Fibroblast of skin of abdomen (primary cell): ENCODE data around the gene HOXB1.

ENCODE experiments used
- DNase-seq: peaks from one replicate; pipeline ENCODE4 v3.0.0-alpha.2; 2013

The HOXB1 gene

GRCh38 chr17:48492401-48493298, 38.2 kb downstream of the HOXB1 start:
- peak; percentile 78 for DNase-seq

DNA sequence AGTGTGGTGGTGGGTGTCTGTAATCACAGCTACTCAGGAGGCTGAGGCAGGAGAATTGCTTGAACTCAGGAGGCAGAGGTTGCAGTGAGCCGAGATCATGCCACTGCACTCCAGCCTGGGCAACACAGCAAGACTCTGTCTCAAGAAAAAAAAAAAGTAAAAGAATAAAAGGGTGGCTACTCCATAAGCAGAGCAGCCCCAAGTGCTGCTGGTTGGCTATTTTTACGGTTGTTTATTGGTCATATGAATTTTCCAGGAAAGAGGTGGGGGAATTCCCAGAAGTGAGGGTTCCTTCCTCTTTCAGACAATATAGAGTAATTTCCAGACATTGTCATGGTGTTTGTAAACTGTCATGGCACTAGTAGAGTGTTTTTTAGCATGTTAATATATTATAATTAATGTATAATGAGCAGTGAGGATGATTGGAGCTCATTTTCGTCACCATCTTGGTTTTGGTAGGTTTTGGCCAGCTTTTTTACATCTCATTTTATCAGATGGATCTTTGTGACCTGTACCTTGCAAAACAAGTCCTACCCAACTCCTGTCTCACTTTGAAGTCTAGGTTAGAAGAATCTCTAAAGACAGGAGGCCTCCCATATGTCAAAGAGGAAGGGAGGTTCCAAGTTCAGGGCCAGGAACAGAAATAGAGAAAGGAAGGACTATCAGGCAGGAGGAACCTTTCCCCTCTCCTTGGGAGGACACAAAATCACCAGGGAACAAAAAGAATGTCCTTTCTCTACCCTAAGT, 39.1 kb downstream of the HOXB1 start:
- DNase-seq, result no peak

DNA sequence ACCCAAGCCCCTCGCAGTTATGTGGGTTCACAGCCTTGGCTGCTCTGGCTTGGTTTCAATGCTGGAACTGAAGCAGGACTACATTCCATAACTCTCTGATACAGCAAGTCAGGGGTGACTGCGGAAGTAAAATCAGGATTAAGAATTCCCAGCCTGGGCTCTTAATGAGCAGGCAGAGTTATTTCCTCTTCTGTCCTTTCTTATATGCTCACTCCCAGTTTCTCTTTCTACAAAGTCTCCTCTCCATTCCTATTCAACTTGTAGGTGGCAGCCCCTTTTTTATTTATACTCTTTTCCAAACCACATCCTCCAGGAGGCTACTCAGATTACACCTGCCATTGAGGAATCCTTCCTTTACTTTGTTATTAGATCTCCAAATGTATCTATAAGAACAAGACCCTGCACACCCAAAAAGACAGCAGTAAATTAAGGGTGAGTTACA, 40.3 kb downstream of the HOXB1 start:
- no peak for DNase-seq

DNA sequence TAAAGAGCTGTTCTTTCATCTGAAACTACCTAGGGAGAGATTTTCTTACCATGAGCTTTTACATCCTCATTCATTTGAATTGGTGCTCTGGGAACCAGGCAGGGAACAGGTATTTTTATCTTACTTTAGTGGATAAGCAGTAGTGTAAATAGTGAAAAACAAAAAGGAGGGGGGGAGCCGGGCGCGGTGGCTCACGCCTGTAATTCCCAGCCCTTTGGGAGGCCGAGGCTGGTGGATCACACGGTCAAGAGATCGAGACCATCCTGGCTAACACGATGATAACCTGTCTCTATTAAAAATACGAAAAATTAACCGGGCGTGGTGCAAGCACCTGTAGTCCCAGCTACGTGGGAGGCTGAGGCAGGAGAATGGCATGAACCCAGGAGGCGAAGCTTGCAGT, 41.0 kb downstream of the HOXB1 start:
- no peak for DNase-seq

DNA sequence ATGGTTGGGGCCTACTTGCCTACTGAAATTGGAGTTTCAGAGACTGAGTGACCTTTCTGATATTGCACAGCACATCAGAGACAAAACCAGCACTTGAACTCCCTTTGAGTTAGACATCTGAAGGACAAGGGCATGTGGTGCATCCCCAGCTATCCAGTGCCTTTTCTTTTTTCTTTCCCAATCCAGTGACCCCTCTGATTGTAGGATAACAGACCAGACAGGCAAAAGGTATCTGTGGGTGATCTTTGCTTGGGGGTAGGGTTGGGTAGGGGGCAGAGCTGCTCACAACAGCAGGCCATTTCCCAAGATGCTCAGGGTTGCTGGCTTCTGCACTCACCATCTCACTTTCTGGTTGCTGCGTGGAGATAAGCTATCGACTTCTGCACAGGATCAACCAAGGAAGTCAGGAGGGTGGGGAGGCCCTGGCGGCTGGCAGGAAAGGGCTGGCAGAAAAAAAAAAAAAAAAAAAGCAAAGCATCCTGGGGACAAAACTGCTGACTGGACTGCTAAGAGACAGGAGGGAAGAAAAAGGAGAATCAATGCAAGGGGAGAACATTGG, 42.2 kb downstream of the HOXB1 start:
- DNase-seq, result no peak

DNA sequence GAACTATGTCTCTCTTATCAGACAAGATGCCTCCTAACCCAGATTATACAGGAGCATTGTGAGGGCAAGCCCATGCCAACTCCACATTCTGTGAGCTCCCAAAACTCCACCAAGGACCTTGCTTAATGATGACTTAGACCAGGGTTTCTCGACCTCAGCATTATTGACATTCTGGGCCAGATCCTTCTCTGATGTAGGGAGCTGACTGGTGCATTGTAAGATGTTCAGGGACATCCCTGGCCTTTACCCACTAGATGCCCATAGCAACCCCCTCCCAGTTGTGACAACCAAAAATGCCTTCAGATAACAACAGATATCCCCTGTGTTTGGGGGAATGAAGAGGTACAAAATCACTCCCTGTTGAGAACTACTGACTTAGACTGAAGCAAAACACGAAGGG, 43.6 kb downstream of the HOXB1 start:
- no peak for DNase-seq

DNA sequence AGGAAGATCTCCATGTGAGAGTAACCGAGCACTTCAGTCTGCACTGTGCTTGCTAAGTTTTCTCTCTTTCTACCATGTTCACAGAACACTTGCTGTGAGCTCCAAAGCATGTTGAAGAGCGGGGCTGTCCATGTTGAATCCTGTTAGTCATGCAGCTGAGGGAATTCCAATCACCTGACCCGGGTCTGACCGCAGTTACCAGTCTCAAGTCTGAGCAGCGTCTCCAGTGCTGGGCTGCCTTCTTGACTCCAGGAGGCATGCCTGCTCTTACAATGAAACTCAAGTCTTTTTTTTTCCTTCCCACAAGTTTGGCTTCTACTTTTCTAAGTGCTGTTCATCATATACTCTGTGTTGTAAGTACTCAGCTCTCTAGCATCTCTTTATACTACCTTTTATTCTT, 44.3 kb downstream of the HOXB1 start:
- peak; percentile 98 for DNase-seq

DNA sequence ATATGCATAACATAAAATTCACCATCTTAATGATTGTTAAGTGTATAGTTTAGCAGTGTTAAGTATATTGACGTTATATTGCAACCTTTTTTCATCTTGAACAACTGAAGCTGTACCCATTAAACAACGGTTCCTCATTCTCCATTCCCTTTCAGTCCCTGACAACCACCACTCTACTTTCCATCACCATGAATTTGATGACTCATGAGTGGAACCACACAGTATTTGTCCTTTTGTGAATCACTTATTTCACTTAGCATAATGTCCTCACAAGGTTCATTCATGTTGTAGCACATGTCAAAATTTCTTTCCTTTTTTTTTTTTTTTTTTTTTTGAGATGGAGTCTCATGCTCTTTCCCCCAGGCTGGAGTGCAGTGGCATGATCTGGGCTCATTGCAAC, 46.0 kb downstream of the HOXB1 start:
- DNase-seq, result peak; percentile 77

DNA sequence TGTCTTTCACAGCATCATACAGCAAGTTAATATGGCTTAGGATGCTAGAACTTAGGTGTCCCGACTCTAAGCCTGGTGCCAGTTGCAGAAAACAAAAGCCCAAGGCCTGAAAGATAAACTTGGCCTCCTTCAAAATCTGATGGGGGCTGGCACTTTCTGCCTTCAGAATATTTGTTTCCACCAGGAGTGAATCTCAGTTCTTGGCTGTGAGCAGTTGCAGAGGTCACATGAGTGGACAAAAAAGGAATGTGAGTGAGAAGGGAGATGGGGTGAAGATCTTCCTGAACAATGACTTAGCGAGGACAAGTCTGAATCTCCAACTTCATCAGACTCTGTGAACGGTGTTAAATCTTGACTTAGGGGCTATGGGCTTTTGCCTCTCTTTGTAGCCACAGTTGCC, 46.6 kb downstream of the HOXB1 start:
- DNase-seq, result no peak

- peak; percentile 100 for DNase-seq
Measured at GRCh38 chr17:48483471-48484131, 47.2 kb downstream of the HOXB1 start.

DNA sequence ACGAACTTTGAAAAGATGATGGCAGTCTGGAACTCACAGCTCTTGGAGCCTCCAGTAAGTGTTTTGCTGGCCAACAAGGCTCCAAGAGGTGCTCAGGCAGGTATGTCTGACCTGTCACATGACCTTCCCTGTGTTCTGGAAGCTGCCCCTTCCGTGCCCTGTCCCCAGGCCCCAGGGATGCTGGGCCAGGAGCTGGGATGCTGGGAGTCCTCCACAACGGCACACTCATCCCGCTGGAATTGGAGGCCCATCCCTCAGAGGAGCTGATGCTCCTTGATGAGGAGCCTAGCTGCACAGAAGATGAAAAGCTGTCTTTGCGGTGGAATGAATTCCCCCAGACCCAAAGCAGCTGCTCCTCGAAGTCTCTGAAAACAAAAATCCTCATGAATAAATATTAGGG, 47.8 kb downstream of the HOXB1 start:
- no peak for DNase-seq

GRCh38 chr17:48482301-48482700, 48.5 kb downstream of the HOXB1 start:
- DNase-seq, result peak; percentile 60

- DNase-seq, result no peak
Measured at GRCh38 chr17:48479014-48479402, 51.8 kb downstream of the HOXB1 start.
